ENCODE results near the gene ERMAP. TPM values are rescaled to one million over a fixed set of nuclear protein-coding genes. Genes with fewer than 3 reads are reported as not detected.
"Not testable (repeated sequence)": the region's sequence is repeated elsewhere in the genome, so short reads cannot be mapped to it uniquely, and the experiment has no call there.

The ERMAP gene
- total and polyA plus RNA-seq, 9 of the 15 experiments (the other 6 are each of a cell fraction or from before 2014, with no cell fraction given), result 8.0 to 31.4 (median 22.5) TPM

GRCh38 chr1:42856554-42856953 is 39.6 kb downstream of the ERMAP start:
- H3K4me1 ChIP-seq (replicated peaks in 1 of 2; ENCODE audit: control insufficient read depth in 2 of 2, insufficient read depth in 2 of 2, low read length in 2 of 2); in situ Hi-C loops (cut with MboI); intact Hi-C loops (cut with micrococcal nuclease); H3K9me1 ChIP-seq (ENCODE audit: control insufficient read depth, insufficient read depth, low read length); H3K27ac ChIP-seq (ENCODE audit: extremely low read depth, low read depth, low read length); BruUV-seq (replicated peaks); H3K4me2 ChIP-seq (ENCODE audit: insufficient read depth, low read length); ATAC-seq; H2AFZ ChIP-seq (ENCODE audit: low read depth, low read length); H3K27me3 ChIP-seq (ENCODE audit: control insufficient read depth in 2 of 2, insufficient read depth in 2 of 2, low read length in 2 of 2); H3K4me3 ChIP-seq; H3K9ac ChIP-seq (ENCODE audit: insufficient read depth in 1 of 2, low read depth in 2 of 2, low read length in 2 of 2); DNase-seq (ENCODE audit: extremely low read depth in 1 of 4, low spot score in 3 of 4); H3K79me2 ChIP-seq (ENCODE audit: control insufficient read depth, insufficient read depth, low read length); FAIRE-seq; H4K20me1 ChIP-seq (replicated peaks; ENCODE audit: control insufficient read depth, insufficient read depth, low read length); CTCF ChIA-PET (ENCODE audit: low intra/inter-chr PET ratio); TF ChIP-seq NR2C1 (IDR thresholded peaks at IDR 0.05): not testable (repeated sequence)
- Histone ChIP-seq H3K9me3 (replicated peaks; ENCODE audit: control insufficient read depth, insufficient read depth, low read depth, low read length) (peaks cover 21% of the 10 kb centered on the region), H3K36me3 (ENCODE audit: control insufficient read depth, insufficient read depth, low read length) (peaks cover 12% of the 10 kb centered on the region; the same call in 1 of the 3 replicates)
- TF ChIP-seq NR2C1 (tag; IDR thresholded peaks at IDR 0.05) (0 out of 2 replicates have a peak, but pooled peaks have one; percentile 23), ZNF280A (IDR thresholded peaks at IDR 0.05; ENCODE audit: low read depth, partially characterized antibody) (peak; percentile 16), SOX6 (IDR thresholded peaks at IDR 0.05) (peak; percentile 32; the same call in 1 of the 2 replicates), TRIM24 (IDR thresholded peaks at IDR 0.05) (peak in 1 of 2 experiments; percentile 66; a peak in 2 of 4 replicates), TRIM28 (IDR thresholded peaks at IDR 0.05) (peak; percentile 84), ARNT (IDR thresholded peaks at IDR 0.05) (peak in 1 of 2 experiments; percentile 89; a peak in 2 of 4 replicates)
- POLR2A ChIA-PET, result interaction anchor here (1.2 kb wide), 3 partner anchors 10 to 78 kb away, joined by 3 to 4 read pairs (median 4); partner anchors contain the start of gene ZNF691
- 26% methylated on average over 3 of the region's 3 CpGs for WGBS (ENCODE audit: insufficient coverage, low coverage, missing lambda C conversion rate)

Measured in K562 (cell line).